HG02759 (cell line): ENCODE data around the gene DNAJB9.

ENCODE experiments used
- ATAC-seq: cut with Tn5 transposase; IDR thresholded peaks from one replicate; pipeline ENCODE4 v1.9.1; 2021; ENCODE audit warnings: mild to moderate bottlenecking, moderate library complexity; ENCODE audit not compliant: unreplicated experiment

DNAJB9 gene

DNA sequence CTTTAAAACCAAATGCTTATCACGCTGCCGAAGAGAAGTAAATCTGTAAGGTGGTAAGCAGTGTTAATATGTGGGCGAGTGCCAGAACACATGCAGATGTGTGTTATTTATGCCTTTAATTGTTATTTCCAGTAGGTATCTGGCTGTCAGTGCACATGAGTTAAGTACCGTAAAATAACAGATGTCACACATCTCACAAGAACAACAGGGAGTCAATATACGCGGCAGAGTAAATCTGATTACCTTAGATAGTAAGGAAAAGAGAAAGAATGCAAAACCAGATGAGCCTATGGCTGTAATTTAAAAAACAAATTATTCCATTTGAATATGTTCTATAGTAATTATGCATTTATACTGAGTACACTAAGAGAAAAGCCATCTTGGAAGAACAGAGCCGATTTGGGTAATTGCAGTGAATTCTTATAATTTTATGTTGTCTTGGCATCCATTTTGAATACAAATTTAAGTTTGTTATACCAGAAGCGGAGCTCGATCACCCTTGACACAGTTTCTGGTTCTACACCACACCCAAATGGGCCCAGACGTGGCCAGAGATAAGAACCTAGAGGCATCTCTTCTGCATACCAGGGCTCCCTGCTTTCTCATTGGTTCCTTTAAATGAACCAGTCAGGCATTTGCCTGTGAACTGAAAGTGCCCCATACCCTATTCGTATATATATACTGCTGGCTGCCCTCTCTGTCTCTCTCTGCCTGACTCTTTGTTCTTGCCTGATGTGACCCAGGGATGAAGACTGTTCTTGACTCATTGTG lies 34.8 kb downstream of the DNAJB9 start:
- ATAC-seq, result no peak

DNA sequence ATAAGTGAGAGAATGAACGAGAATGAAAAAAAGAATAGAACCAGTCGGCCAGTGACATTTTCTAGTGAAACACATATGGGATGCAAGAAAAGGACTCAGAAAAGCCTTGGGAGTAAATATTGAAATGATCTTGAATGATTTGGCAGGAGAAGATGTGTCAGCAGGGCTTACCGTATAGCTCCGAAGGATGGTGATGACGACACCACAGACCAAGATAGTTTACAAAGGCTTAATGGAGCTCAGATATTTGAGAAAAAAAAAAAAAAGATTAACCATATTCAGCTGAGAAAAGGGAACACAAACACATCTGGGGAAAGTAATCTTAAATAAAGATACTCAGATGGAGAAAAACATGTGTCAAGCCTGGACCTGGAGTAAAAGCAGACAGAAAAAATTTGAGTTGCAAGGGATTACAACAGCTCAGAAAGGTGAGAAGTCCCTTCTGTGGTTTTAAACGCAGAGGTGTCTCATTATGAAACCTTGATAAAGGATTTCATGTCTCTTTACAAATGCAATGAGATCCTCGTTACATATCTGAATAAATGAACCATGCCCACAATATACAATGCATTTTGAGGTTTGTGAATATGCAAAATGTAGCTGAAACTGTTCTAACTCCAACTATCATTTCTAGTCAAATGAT lies 36.0 kb downstream of the DNAJB9 start:
- ATAC-seq, result no peak

DNA sequence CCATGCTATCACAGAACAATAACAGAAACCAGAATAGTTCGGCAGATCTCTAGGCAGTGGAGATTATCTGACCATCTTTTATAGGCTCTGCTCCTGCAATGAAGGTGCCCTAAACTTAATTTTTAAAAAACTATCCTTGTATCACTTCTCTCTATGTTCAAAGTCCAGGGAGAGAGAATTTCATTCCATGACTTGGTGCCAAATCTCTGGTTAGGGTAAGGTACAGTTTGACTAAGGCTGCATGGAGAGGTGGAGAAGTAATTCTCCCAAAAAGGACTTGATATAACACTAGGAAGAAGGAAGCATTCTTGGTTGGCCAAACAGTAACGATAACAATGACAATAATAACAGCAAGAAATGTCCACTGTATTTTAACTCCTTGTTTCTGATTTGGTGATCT lies 40.0 kb downstream of the DNAJB9 start:
- no peak for ATAC-seq

DNA sequence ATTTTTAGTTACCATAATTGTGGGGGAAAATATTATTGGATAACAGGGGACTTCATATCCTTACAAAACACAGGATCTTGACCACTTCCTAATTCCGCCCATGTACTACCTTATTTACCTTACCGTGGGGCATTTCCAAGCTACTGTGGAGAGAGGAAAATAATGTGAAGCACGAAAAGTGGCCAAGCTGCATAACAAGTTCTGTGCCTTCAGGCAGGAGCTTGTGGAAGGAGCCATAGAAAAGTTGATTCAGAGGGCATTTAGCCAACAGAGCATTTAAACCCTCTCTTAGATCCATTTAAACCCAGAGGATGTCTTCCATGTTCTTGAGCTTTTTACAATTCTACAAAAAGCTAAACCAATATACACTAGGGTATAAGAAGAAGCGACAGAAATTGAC lies 41.6 kb downstream of the DNAJB9 start:
- no peak for ATAC-seq

DNA sequence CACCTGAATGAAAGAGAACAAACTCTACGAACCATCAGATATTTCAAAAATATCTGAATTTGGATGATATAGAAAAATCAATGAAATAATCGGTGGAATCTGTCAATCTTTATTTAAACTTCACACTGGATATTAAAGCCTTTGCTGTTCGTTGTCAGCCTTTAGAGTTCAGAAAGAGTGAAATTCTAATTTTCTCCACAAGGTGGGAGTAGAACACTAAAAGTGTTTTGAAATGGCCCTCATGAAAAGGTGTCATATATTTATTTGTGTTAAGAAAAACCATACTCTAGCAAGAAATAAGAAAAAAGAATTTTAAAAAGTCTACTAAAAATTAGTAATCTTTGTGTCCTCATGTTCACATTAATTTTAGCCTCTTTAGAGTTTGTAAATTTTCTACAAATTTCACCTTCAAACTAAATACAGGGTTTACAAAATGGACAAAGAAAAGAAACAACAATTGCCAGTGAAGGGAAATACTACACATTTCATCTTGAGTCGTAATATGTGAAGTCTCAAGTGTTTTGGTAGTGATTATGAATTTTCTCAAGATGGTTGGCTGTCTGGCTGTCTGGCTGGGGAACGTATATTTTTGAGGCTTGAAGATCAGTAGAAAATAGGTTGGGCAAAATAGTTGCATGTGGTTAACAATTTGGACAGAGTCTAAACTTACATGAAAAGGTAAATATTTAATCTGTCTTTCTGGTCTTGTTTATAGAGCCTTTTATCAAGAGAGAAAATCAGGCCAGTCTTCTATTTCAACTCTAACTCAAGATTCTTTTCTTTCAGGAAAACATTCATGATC lies 43.7 kb downstream of the DNAJB9 start:
- ATAC-seq, result peak; percentile 82

DNA sequence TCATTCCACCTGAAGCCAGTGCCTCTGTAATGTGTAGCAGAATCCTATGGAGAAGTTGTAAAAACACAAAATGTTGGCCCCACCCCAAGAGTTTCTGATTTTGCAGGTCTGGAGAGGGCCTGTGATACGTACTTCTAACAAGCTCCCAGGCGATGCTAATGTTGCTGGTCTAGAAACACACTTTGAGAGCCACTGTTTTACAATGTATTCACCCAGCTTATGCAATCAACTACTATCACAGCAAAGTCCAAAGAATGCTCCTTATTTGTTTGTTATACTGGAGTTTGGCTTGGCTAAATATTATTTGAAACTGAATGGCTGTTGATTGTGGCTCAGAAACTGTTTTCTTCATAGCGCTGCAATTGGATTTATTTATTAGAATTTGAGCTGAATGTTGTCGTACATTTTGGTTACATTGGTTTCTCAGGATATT lies 44.3 kb downstream of the DNAJB9 start:
- ATAC-seq, result no peak

DNA sequence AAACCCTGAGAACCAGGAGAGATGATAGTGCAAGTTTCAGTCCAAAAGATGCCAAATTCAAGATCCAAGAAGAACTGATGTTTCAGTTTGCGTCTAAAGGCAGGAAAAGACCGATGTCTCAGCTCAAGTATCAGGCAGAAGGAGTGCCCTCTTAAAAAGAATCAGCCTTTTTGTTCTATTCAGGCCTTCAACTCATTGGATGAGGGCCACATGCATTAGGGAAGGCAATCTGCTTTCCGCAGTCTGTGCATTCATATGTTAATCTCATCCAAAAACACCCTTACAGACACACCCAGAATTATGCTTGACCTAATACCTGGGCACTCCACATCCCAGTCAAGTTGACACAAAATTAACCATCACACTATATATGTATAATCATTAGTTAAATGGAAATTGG lies 45.2 kb downstream of the DNAJB9 start:
- ATAC-seq, result no peak

DNA sequence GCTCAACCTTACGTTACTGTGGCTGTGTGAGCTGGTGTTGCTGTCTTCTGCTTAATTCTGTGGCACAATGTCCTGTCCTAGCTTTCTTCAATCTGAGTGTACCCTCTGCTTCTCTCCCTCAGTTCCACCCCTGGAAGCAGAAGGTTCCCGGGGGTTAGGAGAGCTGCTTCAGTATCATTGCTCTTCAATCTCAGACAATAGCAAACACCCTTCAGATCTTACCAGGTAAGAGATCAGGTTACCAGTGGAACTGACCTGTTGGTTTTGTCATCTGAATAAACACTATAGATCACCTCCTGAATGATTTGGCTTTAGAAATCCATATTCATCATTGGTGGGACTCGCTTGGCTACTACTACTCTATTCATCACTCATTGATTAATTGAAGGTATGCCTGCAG lies 48.4 kb downstream of the DNAJB9 start:
- no peak for ATAC-seq

DNA sequence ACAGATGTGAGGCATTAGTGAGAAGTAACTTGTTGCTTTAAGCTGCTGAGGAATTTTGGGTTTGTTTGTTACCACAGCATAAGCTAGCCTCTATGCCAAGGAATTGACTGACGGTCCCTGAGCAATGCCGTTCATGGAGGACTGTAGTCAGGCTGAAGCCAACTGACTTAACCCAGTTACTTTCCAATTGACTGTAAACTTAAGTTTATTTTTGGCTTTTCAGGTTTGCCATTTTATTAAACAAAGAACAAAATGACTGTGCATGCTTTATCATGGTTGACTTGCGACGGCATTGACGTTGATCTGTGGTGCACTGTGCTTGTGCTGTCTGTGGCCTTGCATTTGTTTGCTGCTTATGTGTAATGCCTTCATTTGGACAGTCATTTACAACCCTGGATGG lies 53.5 kb downstream of the DNAJB9 start:
- peak; percentile 95 for ATAC-seq
